Upper lobe of left lung (tissue), 6 donors: Measurements from ENCODE around the gene IL1RAPL2. TPM values are rescaled to one million over a fixed set of nuclear protein-coding genes. Genes with fewer than 3 reads are reported as not detected.

Experiments used
- ATAC-seq, 2 donors: fragments of 200-7000 bp; cut with Tn5 transposase; one replicate each; pipeline ENCODE4 v1.9.1; 2022; ENCODE audit warnings: mild to moderate bottlenecking in 2 of 2, moderate library complexity in 2 of 2; ENCODE audit not compliant: low FRiP score in 2 of 2
- DNase-seq, 2 donors: peaks; one replicate each; pipeline ENCODE4 v3.0.0-alpha.2; 2019 to 2020
- H3K27ac ChIP-seq, 4 donors: fragments of 200-600 bp; sonication (generic); one replicate each; pipeline ENCODE4 v1.5.1; 2016 to 2019
- H3K27me3 ChIP-seq, 4 donors: fragments of 200-600 bp; sonication (generic); one replicate each; pipeline ENCODE4 v1.5.1; 2017 to 2019
- H3K36me3 ChIP-seq, 4 donors: fragments of 200-600 bp; sonication (generic); one replicate each; pipeline ENCODE4 v1.5.1; 2016 to 2019
- H3K4me1 ChIP-seq, 4 donors: fragments of 200-600 bp; sonication (generic); one replicate each; pipeline ENCODE4 v1.5.1; 2018 to 2019
- H3K4me3 ChIP-seq, 4 donors: fragments of 200-600 bp; sonication (generic); one replicate each; pipeline ENCODE4 v1.5.1; 2017 to 2019; ENCODE audit warnings: mild to moderate bottlenecking in 2 of 4, moderate library complexity in 1 of 4
- H3K9me3 ChIP-seq, 4 donors: fragments of 200-600 bp; sonication (generic); one replicate each; pipeline ENCODE4 v1.5.1; 2018 to 2019
- EP300 ChIP-seq, 4 donors: sonication (generic); formaldehyde crosslinking; IDR thresholded peaks; one replicate each; pipeline ENCODE4 v1.5.1; 2017; ENCODE audit warnings: antibody characterized with exemption in 4 of 4, control low read depth in 2 of 4
- POLR2A ChIP-seq, 4 donors: fragments of 450-650 bp; IDR thresholded peaks; one replicate each; pipeline ENCODE4 v1.5.1; 2016 to 2017; ENCODE audit warnings: antibody characterized with exemption in 4 of 4, mild to moderate bottlenecking in 2 of 4
- POLR2AphosphoS5 ChIP-seq, 2 donors: sonication (generic); formaldehyde crosslinking; IDR thresholded peaks; one replicate each; pipeline ENCODE4 v1.5.1; 2017; ENCODE audit warnings: antibody characterized with exemption in 2 of 2
- WGBS, 2 donors: methylation state at CpG; one replicate each; pipeline ENCODE4 v1.1.5; 2017 to 2018; 5-methylcytosine and 5-hydroxymethylcytosine counted together
- total RNA-seq, 6 donors: library from RNA; depleted of rRNA in 4 of 6; stranded (reverse); fragments of >200 nt in 4 of 6; gene quantifications; one replicate each; pipeline versions ENCODE4 v1.1.0 to v1.2.1, GENCODE V29; 2016 to 2021
- TF ChIP-seq, protein P1 (sequence below), 6 experiments: fragments of 450-650 bp in 4 of 6; fragments of 200-600 bp in 2 of 6; sonication (generic) in 2 of 6; IDR thresholded peaks; one replicate each; pipeline ENCODE4 v1.5.1; 2016 to 2019; ENCODE audit warnings: antibody characterized with exemption in 6 of 6
- donor health status: DM: no; HTN: no; CAD: no; lungs with moderate emphysema.
- donor health status: DM: no; HTN: yes; CAD: no; lungs with severe emphysema.

The IL1RAPL2 gene
- total RNA-seq, 6 donors from 2014 or later, result not detected

DNA sequence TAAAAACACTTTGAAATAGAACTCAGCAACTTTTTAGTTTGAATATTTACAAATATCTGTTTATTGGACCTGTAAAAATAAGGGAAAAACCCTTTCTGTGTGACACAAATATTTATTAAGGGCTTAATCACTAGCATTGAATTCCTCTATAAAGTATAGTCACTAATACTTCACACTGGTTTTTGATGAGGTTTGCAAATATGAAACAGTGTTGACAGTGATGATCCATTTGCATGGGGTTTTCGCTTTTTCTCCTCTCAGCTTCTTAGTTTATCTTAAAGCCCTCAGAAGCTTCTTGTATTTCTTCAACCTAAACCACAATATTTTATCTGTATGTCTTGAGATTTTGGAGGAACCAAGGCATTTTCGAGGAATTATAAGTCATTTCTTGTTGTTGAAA is 751.1 kb downstream of the IL1RAPL2 start:
- 70 to 90% methylated on average over 2 of the region's 2 CpGs for WGBS, 2 donors
- Histone ChIP-seq H3K27ac (no peak overlapping the region), H3K9me3 (no peaks in the 10 kb centered on the region), H3K36me3 (no peaks in the 10 kb centered on the region), H3K4me1 (no peaks in the 10 kb centered on the region), H3K27me3 (no peaks in the 10 kb centered on the region), H3K4me3 (no peak overlapping the region)
- DNase-seq (no peak), ATAC-seq (no peak)
- TF ChIP-seq, protein P1, sequence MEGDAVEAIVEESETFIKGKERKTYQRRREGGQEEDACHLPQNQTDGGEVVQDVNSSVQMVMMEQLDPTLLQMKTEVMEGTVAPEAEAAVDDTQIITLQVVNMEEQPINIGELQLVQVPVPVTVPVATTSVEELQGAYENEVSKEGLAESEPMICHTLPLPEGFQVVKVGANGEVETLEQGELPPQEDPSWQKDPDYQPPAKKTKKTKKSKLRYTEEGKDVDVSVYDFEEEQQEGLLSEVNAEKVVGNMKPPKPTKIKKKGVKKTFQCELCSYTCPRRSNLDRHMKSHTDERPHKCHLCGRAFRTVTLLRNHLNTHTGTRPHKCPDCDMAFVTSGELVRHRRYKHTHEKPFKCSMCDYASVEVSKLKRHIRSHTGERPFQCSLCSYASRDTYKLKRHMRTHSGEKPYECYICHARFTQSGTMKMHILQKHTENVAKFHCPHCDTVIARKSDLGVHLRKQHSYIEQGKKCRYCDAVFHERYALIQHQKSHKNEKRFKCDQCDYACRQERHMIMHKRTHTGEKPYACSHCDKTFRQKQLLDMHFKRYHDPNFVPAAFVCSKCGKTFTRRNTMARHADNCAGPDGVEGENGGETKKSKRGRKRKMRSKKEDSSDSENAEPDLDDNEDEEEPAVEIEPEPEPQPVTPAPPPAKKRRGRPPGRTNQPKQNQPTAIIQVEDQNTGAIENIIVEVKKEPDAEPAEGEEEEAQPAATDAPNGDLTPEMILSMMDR (IDR thresholded peaks at IDR 0.05), result no peak
- no peak for TF ChIP-seq EP300 (IDR thresholded peaks at IDR 0.05)
- no peak for TF ChIP-seq POLR2AphosphoS5 (IDR thresholded peaks at IDR 0.05)

DNA sequence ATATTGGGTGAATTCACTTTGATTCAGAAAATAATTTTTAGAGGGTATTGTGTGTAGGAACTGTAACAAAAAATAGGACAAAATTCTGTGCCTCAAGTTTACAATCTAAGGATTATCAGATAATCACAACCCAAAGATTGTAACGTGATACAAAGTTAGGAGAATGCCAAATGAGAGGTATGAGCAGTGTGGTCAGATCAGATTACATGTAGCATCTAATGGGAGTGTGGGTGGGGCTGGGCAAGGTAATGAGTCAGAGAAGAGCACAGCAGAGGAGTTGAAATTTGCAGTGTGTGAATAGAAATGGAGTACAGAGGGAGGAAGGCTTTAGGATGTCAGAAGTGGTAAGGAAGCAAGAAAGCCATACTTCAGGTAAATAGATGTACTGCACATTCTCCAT is 757.9 kb downstream of the IL1RAPL2 start:
- no peak overlapping the region for H3K4me3 ChIP-seq
- ATAC-seq (no peak), DNase-seq (no peak)
- TF ChIP-seq POLR2AphosphoS5 (IDR thresholded peaks at IDR 0.05) (no peak), POLR2A (IDR thresholded peaks at IDR 0.05) (no peak), EP300 (IDR thresholded peaks at IDR 0.05) (no peak)
- TF ChIP-seq, protein P1 (IDR thresholded peaks at IDR 0.05), result no peak
- H3K27me3 ChIP-seq, result no peaks in the 10 kb centered on the region
- H3K4me1 ChIP-seq, result no peaks in the 10 kb centered on the region
- H3K27ac ChIP-seq, result no peak overlapping the region
- 15 to 17% methylated on average over 1 of the region's 1 CpG for WGBS, 2 donors
- H3K9me3 ChIP-seq, result no peaks in the 10 kb centered on the region
- no peaks in the 10 kb centered on the region for H3K36me3 ChIP-seq

DNA sequence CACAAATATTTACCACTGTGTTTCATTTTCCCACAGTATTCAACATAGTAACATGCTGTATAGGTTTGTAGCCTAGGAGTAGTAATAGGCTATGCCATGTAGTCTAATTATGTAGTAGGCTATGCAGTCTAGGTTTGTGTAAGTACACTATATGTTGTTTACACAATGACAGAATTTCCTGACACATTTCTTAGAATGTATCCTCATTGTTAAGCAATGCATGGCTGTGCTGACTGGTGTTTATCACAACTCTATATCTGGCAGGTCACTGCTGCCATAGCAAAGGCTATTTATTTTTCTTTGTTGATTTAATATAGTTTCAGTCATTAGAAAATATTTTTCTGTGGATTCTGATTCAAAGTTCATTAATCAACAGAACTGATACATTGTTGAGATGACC is 762.8 kb downstream of the IL1RAPL2 start:
- H3K27me3 ChIP-seq, result no peaks in the 10 kb centered on the region
- ATAC-seq, result no peak
- TF ChIP-seq POLR2A (IDR thresholded peaks at IDR 0.05) (no peak), POLR2AphosphoS5 (IDR thresholded peaks at IDR 0.05) (no peak), EP300 (IDR thresholded peaks at IDR 0.05) (no peak)
- TF ChIP-seq, protein P1 (IDR thresholded peaks at IDR 0.05), result no peak

DNA sequence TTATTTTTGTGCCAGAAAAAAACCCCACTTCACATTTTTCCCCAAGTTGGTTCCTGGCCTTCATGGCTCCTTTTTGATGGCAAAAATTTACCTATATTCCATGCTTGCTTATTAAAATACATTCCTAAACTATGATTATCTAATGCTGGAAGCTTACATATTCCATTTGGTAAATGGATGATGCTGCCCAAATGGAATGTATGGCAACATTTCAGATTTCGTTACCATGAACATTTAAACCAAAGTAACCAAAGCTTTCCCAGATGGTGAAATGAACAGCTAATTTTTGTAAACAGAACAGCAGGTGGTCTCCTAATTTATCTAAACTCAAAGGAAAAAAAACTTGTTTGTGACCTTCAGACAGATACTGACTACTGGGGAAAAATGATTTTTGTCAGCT is 765.2 kb downstream of the IL1RAPL2 start:
- no peaks in the 10 kb centered on the region for H3K36me3 ChIP-seq
- no peaks in the 10 kb centered on the region for H3K27me3 ChIP-seq
- no peak for ATAC-seq

More for the DNA sequence above, 762.8 kb downstream of the IL1RAPL2 start:
- Histone ChIP-seq H3K4me3 (no peak overlapping the region), H3K9me3 (no peaks in the 10 kb centered on the region), H3K27ac (no peak overlapping the region), H3K36me3 (no peaks in the 10 kb centered on the region), H3K4me1 (no peaks in the 10 kb centered on the region)
- DNase-seq, result no peak

DNA sequence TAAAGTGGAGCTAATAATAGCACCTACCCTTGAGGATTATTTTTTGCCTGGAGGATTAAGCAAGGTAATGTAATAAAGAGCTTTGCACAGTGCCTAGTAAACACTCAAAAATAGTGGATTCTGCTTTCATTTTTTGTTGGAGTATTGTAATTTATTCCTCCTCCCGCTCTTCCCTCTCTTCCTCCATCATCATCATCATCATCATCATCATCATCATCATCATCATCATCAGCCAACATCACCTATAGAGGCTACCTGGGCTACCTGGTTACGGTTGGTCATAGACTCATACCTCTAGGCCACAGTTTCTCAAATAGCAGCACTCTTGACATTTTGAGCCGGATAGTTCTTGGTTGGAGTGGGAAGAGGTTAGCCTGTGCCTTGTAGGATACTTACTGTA is 781.4 kb downstream of the IL1RAPL2 start:
- ATAC-seq (no peak), DNase-seq (no peak)
- Histone ChIP-seq H3K4me1 (no peaks in the 10 kb centered on the region), H3K27ac (no peak overlapping the region), H3K27me3 (no peaks in the 10 kb centered on the region), H3K4me3 (no peak overlapping the region), H3K36me3 (no peaks in the 10 kb centered on the region), H3K9me3 (no peaks in the 10 kb centered on the region)
- WGBS, 2 donors, result 77 to 80% methylated on average over 3 of the region's 3 CpGs
- TF ChIP-seq EP300 (IDR thresholded peaks at IDR 0.05) (no peak), POLR2A (IDR thresholded peaks at IDR 0.05) (no peak), POLR2AphosphoS5 (IDR thresholded peaks at IDR 0.05) (no peak)

More for the DNA sequence above, 765.2 kb downstream of the IL1RAPL2 start:
- Histone ChIP-seq H3K4me1 (no peaks in the 10 kb centered on the region), H3K27ac (no peak overlapping the region), H3K4me3 (no peak overlapping the region), H3K9me3 (no peaks in the 10 kb centered on the region)
- 64 to 72% methylated on average over 1 of the region's 1 CpG for WGBS, 2 donors
- DNase-seq, result no peak
- no peak for TF ChIP-seq POLR2A (IDR thresholded peaks at IDR 0.05)
- TF ChIP-seq, protein P1 (IDR thresholded peaks at IDR 0.05), result no peak
